ENCODE measurements around the gene TMEM63A.

- TF ChIP-seq REST (IDR thresholded peaks at IDR 0.05; ENCODE audit: insufficient read depth in 1 of 2, low read depth in 2 of 2, low read length in 1 of 2), result no peak
- no peak for TF ChIP-seq CTCF (IDR thresholded peaks at IDR 0.05)
These were observed 61.6 kb downstream of the TMEM63A start for GRCh38 chr1:225820522-225821120.

Data from Panc1 (cell line).